ENCODE results near the gene CAGE1. TPM values are rescaled to one million over a fixed set of nuclear protein-coding genes. Genes with fewer than 3 reads are reported as not detected.
"Not testable (repeated sequence)": the region's sequence is repeated elsewhere in the genome, so short reads cannot be mapped to it uniquely, and the experiment has no call there.

Gene CAGE1
- polyA plus RNA-seq, 4 donors = 0.20 to 0.27 TPM; not detected in 2

DNA sequence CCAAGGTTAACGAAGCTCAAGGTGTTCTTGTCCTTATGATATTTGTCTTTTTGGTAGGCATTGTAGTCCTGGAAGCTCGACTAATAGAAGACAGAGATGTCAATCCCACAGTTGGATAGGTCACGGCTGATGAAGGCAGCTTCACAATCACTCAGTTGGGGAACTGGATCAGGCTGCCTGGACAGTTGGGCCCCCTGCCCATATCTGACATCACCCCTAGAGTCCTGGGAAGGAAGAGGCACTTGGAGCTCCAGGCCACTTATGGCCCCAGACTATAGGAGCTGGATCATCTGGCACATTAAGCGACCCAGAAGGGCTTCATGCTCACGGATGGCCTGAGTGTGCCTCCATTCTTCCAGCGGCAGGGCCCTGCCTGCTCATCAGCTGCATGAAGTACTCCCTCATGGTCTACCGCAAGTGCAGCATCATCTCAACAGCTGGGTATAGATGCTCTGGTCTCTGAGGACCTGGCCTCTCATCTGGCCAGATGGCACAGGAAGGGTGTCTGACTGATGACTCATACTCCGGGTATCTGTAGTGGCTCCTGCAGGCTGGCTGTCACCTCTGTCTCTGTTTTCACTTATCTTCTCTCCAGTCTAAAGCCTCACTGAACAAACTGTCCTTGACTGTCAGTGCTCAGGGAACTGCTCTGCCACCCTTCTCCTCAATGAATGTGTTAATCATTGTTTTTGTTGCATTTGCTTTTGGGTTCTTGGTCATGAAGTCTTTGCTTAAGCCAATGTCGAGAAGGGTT lies 47.4 kb downstream of the CAGE1 start:
- DNase-seq (ENCODE audit: low read depth in 4 of 4, low spot score in 2 of 4) = no peak

- DNase-seq (ENCODE audit: low read depth in 4 of 4, low spot score in 2 of 4) = no peak
Observed at GRCh38 chr6:7341271-7341670, 48.3 kb downstream of the CAGE1 start.

DNA sequence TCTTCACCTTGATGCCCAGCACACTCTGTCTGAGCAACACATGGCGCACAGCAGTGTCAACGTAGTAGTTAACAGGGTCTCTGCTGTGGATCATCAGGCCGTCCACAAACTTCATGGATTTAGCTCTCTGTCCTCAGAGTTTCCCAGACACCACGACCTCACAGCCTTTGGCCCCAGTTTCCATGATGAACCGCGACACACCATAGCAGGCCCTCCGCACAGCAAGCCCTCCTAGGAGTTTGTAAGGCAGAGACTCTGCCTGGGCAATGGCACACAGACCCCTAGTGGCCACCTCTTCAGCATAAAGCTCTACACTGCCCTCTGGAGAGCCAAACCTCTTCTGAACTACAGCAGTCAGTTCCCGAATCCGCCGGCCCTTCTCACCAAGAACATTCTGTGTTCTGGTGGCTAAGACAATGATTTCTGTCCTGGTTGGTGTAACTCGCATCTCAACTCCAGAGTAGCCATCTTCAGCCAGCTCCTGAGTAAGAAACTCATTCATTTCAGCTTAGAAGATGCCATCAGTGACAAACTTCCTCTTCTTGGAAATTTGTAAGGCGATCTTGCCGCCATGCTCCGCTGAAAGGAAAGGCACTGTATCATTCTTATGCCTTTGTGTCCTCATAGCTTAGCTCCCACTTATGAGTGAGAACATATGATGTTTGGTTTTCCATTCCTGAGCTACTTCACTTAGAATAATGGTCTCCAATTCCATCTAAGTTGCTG lies 50.4 kb downstream of the CAGE1 start:
- not testable (repeated sequence) for DNase-seq (ENCODE audit: low read depth in 4 of 4, low spot score in 2 of 4)

- no peak for DNase-seq (ENCODE audit: low read depth in 4 of 4, low spot score in 2 of 4)
Observed at GRCh38 chr6:7338031-7338430, 51.5 kb downstream of the CAGE1 start.

DNA sequence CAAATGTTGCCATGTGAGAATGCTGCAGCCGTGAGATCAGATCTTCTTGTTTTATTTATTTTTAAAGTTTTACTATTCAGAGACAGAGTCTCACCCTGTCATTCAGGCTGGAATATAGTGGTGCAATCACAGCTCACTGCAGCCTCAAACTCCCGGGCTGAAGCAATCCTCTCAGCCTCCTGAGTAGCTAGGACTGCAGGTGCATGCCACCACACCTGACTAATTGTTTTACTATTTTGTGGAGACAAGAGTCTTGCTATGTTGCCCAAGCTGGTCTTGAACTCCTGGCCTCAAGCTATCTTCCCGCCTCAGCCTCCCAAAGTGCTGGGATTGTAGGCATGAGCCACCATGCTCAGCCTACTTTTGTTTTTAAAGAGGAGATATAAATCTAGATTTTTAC lies 54.0 kb downstream of the CAGE1 start:
- no peak for DNase-seq (ENCODE audit: low read depth in 4 of 4, low spot score in 2 of 4)

- no peak for DNase-seq (ENCODE audit: low read depth in 4 of 4, low spot score in 2 of 4)
Observed at GRCh38 chr6:7334685-7335084, 54.9 kb downstream of the CAGE1 start.

- DNase-seq (ENCODE audit: low read depth in 4 of 4, low spot score in 2 of 4) = no peak
Observed at GRCh38 chr6:7332090-7332745, 57.3 kb downstream of the CAGE1 start.

DNA sequence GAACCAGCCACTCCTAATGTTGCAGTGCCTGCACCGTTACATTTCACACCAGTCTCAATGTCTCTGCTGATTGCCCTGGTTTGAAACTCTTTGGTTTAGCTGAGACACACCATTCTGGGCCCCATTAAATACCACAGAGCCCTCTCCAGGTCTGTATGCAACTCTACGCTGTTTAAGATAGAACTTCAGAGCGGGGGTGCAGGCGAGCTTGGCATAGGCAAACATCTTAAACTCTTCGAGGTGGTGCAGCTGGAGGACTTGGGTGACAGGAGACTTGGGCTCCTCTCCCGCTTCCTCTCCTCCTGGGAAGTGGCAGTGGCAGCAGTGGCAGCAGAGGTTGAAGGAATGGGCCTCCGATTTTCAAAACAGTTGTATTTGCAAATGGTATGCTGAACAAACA lies 58.1 kb downstream of the CAGE1 start:
- DNase-seq (ENCODE audit: low read depth in 4 of 4, low spot score in 2 of 4) = no peak

GRCh38 chr6:7328243-7328642 lies 61.3 kb downstream of the CAGE1 start:
- DNase-seq (ENCODE audit: low read depth in 4 of 4, low spot score in 2 of 4) = no peak

- no peak for DNase-seq (ENCODE audit: low read depth in 4 of 4, low spot score in 2 of 4)
Observed at GRCh38 chr6:7325750-7326149, 63.8 kb downstream of the CAGE1 start.

- DNase-seq (ENCODE audit: low read depth in 4 of 4, low spot score in 2 of 4) = no peak
Observed at GRCh38 chr6:7324520-7324919, 65.0 kb downstream of the CAGE1 start.

DNA sequence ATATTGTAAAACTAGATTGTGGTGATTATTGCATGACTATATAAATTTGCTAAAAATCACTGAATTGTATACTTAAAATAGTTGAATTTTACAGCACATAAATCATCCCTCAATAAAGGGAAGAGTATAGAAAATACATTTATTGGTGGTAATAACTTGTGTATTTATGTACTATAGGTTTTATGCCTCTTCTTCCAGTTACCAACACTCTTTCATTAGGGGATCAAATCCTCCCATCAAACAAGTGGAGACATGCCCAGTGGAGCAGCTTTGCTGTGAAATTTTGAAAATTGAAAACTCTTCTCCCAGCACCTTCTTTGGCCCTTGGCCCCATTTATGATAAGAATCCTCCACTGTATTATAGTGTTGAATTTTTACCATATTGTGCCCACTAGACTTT lies 66.5 kb downstream of the CAGE1 start:
- no peak for DNase-seq (ENCODE audit: low read depth in 4 of 4, low spot score in 2 of 4)

GRCh38 chr6:7321866-7322265 lies 67.7 kb downstream of the CAGE1 start:
- not testable (repeated sequence) for DNase-seq (ENCODE audit: low read depth in 4 of 4, low spot score in 2 of 4)

GRCh38 chr6:7319406-7319805 lies 70.1 kb downstream of the CAGE1 start:
- not testable (repeated sequence) for DNase-seq (ENCODE audit: low read depth in 4 of 4, low spot score in 2 of 4)

DNA sequence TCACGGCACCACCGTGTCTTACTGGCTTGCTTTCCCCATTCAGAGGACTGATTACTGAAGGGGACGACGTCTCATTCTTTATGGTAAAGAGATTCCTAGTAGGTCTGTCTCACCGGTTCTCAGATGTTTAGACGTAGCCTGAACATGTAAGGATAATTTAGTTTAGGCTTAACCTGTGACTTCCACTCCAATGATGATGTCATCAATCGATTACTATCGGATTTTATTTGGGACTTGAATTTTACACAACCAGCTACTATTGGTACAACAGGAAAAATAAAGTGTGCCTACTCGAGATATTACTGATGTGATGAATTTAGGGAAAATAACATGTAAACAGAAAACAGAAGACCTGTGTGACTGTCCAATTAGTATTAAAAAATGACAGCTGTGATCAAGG lies 72.0 kb downstream of the CAGE1 start:
- DNase-seq (ENCODE audit: low read depth in 4 of 4, low spot score in 2 of 4) = no peak

- no peak for DNase-seq (ENCODE audit: low read depth in 4 of 4, low spot score in 2 of 4)
Observed at GRCh38 chr6:7316658-7317533, 72.6 kb downstream of the CAGE1 start.

- DNase-seq (ENCODE audit: low read depth in 4 of 4, low spot score in 2 of 4) = no peak
Observed at GRCh38 chr6:7315948-7316365, 73.6 kb downstream of the CAGE1 start.

GRCh38 chr6:7315087-7315947 lies 74.2 kb downstream of the CAGE1 start:
- not testable (repeated sequence) for DNase-seq (ENCODE audit: low read depth in 4 of 4, low spot score in 2 of 4)

DNA sequence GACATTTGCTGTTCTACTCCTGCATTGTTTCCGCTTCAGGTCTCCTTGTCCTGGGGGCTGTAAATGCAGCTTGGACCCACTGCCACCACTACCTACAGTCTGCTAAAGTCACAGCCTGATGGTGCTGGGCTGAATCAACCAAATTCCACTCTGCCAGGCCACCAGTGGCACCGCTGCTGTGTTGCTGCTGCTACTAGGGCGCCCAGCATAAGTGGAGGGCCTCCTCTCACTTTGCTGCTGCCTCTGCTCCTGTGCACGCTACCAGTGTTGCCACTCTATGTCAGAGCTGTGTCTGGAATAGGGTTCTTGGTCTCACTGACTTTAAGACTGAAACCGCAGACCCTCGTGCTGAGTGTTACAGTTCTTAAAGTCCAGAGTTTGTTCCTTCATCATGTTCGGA lies 75.1 kb downstream of the CAGE1 start:
- no peak for DNase-seq (ENCODE audit: low read depth in 4 of 4, low spot score in 2 of 4)

Data from left renal cortex interstitium (tissue), 4 donors.